ENCODE data around the gene TPP2.

The TPP2 gene

GRCh38 chr13:102596147-102597028, at the start of gene TPP2:
Gene TPP2, plus strand, starts transcription at chr13:102596986. Its CDS starts 53 bp downstream, at chr13:102597039.
- peak; percentile 100 for DNase-seq

DNA sequence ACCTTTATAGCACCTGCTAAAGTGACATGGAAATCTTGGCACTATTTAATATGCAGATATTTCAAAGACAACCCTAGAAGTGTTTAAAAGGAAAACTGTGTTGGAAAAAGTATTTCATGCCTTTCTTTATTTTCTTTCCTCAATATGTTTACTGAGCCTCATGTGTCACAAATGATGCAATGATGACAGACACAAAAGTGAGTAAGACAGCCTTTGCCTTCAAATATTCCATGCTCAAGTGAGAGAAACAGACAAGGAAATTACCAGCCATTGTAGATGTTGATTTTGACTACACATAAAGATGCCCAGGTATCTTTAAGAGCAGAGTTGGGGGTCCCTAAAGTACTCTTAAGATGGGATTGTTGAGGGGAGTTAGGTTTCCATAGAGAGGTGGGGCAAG, 48.0 kb upstream of the TPP2 start:
- DNase-seq: no peak

DNA sequence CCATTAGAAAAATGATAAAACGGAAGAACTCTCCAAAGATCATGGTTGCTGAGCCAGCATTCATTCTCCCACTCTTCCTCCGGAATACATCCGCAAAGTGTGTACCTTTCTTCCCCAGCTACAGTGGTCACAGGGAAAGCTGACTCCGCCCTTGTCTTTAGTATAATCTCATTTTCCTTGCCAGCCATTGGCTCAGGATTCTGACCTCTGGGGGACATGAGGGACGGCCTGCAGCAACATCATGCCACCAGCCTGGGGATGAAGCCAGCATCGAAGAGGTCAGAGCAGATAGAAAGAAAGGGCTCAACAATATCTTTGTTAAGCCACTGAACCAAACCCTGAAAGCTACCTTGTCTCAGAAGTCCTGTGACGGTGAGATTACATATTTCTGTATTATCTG, 46.3 kb upstream of the TPP2 start:
- DNase-seq: no peak

- peak; percentile 20 for DNase-seq
Measured at GRCh38 chr13:102555914-102556553, 40.8 kb upstream of the TPP2 start.

DNA sequence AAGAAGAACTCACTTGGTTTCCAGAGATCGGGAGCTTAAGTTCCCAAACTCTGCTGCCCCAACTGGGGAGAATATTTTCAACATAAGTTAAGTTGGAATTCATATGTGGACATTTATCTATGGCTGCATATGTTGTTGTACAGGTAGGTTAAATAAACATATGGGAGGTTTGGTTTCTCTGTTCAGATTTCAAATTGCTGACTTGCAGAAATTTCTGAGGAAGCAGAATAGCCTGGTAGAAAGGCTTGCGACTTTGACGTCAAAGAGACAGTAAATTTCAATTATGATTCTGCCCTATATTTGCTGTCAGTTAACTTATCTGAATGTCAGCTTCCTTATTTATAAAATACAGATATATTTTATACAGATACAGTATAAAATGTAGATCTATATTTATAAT, 40.0 kb upstream of the TPP2 start:
- DNase-seq: no peak

GRCh38 chr13:102558029-102558428, 38.8 kb upstream of the TPP2 start:
- no peak for DNase-seq

DNA sequence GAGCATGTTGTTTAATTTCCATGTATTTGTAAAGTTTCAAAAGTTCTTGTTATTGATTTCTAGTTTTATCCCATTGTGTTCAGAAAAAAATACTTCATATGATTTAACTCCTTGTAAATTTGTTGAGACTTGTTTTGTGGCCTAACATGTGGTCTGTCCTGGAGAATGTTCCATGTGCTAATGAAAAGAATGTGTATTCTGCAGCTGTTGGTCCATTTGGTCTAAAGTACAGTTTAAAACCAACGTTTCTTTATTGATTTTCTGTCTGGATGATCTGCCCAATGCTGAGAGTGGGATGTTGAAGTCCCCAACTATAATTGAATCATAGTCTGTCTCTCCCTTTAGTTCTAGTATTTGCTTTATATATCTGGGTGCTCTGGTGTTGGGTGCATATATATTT, 34.9 kb upstream of the TPP2 start:
- no peak for DNase-seq

- DNase-seq: no peak
Measured at GRCh38 chr13:102563267-102563666, 33.5 kb upstream of the TPP2 start.

GRCh38 chr13:102564564-102564963, 32.2 kb upstream of the TPP2 start:
- DNase-seq: no peak

DNA sequence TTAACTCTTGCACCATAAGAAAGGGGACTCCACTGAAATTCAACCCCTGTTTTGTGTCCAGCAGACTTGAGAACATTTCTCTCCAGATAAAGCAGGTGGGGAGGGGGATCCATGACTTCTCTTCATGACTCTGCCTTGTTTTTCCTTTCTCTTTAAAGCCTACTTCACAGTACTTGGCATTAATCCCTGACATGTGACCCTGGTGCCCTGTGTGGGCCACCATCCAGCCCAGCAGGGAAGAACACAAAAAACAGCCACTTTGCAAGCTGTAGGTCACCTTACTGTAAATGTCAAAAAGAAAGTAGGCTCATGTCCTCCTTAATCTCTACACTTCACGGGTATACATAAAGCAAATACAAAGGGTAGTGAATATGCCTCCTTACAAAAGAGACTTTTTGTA, 30.3 kb upstream of the TPP2 start:
- DNase-seq: no peak

- DNase-seq: no peak
Measured at GRCh38 chr13:102567857-102568256, 28.9 kb upstream of the TPP2 start.

GRCh38 chr13:102569488-102569887, 27.3 kb upstream of the TPP2 start:
- no peak for DNase-seq

- no peak for DNase-seq
Measured at GRCh38 chr13:102571075-102571474, 25.7 kb upstream of the TPP2 start.

GRCh38 chr13:102572323-102572722, 24.5 kb upstream of the TPP2 start:
- no peak for DNase-seq

DNA sequence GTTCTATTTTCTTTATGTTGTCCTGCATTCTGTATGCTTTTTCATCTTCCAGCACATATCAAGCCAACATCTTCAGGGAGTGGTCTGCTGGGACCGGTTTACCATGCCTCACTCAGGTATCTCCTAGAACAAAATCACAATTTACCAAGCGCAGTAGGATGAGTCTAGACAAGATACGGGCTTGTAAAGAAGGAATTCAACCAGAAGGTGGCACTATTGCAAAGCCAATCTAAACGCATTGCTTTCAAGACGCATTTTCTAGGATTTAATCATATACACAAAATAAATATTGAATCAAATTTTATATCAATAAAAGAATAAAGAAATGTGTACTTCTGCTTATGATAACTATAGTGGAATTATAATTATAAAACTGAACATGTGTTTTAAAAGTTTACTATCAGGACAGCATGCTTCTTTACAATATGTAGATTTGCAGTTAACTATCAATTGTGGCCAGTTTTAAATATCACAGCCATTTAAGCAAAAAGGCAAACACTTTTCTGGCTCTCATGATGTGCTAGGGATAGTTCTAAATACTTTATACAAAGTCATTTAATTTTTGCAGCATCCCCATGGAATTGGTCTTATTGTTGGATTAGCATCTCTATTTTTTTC, 16.1 kb upstream of the TPP2 start:
- peak; percentile 57 for DNase-seq

DNA sequence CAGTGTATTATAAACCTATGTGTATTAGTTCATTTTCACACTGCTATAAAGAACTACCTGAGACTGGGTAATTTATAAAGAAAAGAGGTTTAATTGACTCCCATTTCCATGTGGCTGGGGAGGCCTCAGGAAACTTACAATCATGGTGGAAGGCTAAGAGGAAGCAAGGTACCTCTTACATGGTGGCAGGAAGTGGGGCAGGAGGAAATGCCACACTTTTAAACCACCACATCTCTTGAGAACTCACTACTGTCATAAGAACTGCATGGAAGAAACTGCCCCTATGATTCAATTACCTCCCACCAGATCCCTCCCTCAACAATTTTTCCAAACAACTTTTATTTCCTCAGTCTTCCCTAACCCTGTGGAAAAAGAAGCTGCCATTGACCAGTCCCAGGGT, 14.5 kb upstream of the TPP2 start:
- DNase-seq: no peak

- DNase-seq: peak; percentile 75
Measured at GRCh38 chr13:102584434-102584833, 12.4 kb upstream of the TPP2 start.

- no peak for DNase-seq
Measured at GRCh38 chr13:102586615-102587014, 10.2 kb upstream of the TPP2 start.

- DNase-seq: no peak
Measured at GRCh38 chr13:102587916-102588315, 8.9 kb upstream of the TPP2 start.

DNA sequence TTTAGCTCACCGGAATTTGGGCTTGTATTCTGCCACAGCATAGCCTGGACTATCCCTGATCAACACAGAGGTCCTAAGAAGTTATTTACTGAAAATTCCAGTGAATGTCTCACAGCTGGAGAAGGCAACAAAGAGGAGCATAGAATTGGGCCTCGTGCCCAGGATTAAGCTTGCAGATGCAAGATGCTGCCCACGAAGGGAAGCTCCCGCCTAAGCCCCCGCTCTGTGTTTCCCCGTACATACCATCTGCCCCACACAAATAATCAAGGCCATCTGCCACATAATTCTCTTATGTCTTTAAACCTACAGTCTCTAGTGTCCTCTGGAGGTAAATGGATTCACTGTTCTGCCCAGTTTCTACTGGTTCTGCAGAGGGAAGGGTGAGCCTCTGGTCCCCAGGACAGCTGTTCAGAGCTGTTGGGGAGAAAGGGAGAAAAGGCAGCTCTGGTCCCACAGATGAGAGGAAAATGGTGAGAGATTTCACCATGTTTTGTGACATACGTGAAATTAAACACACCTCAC, 7.4 kb upstream of the TPP2 start:
- DNase-seq: no peak

- DNase-seq: peak; percentile 73
Measured at GRCh38 chr13:102591988-102592781, 4.6 kb upstream of the TPP2 start.

GRCh38 chr13:102593466-102593865, 3.3 kb upstream of the TPP2 start:
- DNase-seq: no peak
